Calu3 (cell line): ENCODE data around the gene NOL4L. TPM values are rescaled to one million over a fixed set of nuclear protein-coding genes. Genes with fewer than 3 reads are reported as not detected.

Experiments used
- BruUV-seq: library from RNA; stranded (reverse); fragments of 400-500 nt; replicated peaks from 2 replicates; lab custom pipeline; 2021; lab: Mats Ljungman, UMichigan
- CTCF ChIA-PET: fragments of 300-600 bp; sonication (Branson Sonifier 250); formaldehyde crosslinking; loops from one replicate; lab custom pipeline; 2022; ENCODE audit warnings: antibody characterized with exemption; lab: Charles Lee
- DNase-seq: peaks from one replicate; pipeline ENCODE4 v3.0.0; 2022
- H3K27ac Mint-ChIP-seq: one replicate; pipeline ENCODE4 v1.8.0; 2022; ENCODE audit warnings: mixed read lengths; ENCODE audit not compliant: unreplicated experiment
- H3K27me3 Mint-ChIP-seq: one replicate; pipeline ENCODE4 v1.8.0; 2022; ENCODE audit warnings: mixed read lengths; ENCODE audit not compliant: unreplicated experiment
- H3K36me3 Mint-ChIP-seq: one replicate; pipeline ENCODE4 v1.8.0; 2022; ENCODE audit warnings: mild to moderate bottlenecking, moderate library complexity, mixed read lengths; ENCODE audit not compliant: insufficient read depth, unreplicated experiment
- H3K4me1 Mint-ChIP-seq: one replicate; pipeline ENCODE4 v1.8.0; 2022; ENCODE audit warnings: mild to moderate bottlenecking, low read depth, mixed read lengths; ENCODE audit not compliant: unreplicated experiment
- H3K4me3 Mint-ChIP-seq: one replicate; pipeline ENCODE4 v1.8.0; 2022; ENCODE audit warnings: mild to moderate bottlenecking, low read depth, moderate library complexity, mixed read lengths; ENCODE audit not compliant: unreplicated experiment
- H3K9me3 Mint-ChIP-seq: one replicate; pipeline ENCODE4 v1.8.0; 2022; ENCODE audit warnings: low read depth, mixed read lengths; ENCODE audit not compliant: unreplicated experiment
- intact Hi-C: fragments of 100-400 bp; cut with micrococcal nuclease; formaldehyde crosslinking; loops from one replicate; pipeline ENCODE4 v1.10.0; 2022; ENCODE audit not compliant: unreplicated experiment
- total RNA-seq: library from RNA; stranded (reverse); gene quantifications from 2 replicates; pipeline ENCODE4 v1.2.3, GENCODE V29; 2022
- TF ChIP-seq, protein P1 (sequence below): fragments of 200-600 bp; IDR thresholded peaks from one replicate; pipeline ENCODE4 v1.8.0; 2022; ENCODE audit warnings: antibody characterized with exemption; ENCODE audit not compliant: unreplicated experiment

Gene NOL4L
- total RNA-seq, 1 experiment from 2014 or later: 46.9 TPM

DNA sequence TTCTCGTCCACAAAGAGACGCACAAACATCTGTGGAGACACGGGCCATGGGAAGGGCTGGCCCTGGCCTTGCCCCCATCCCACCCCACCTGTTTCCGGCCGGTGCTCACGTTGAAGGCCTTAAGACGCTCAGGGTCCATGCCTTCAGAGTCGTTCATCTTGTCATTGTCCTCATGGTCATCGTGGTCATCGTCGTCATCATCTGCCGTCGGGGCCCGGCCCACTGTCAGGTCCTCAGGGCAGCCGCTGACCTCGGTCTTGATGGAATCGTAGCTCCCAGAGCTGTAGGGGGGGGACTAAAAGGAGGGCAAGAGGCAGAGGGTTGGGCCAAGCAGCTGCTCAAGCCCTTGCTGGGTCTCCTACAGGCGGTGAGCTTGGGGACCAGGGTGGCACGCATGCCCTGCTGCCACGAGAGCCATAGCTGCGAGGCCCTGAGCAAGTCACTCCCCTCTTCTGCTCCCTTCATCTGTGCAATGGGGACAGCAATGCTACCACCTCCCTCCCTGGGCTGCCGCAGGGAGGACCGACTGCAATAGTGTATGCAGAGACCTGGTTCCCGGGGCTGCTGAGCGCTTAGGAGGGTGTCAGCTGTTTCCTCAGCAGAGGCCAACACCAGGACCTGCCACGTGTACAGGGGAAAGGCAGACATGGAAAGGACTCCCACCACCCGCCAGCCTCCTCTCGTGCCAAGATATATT is 131.5 kb downstream of the NOL4L start:
- H3K4me3 Mint-ChIP-seq: no peak overlapping the region
- H3K36me3 Mint-ChIP-seq: peaks cover 73% of the 10 kb centered on the region
- H3K9me3 Mint-ChIP-seq: no peaks in the 10 kb centered on the region
- BruUV-seq: no TSS peak
- intact Hi-C loops: no loop called here
- no peak overlapping the region for H3K27ac Mint-ChIP-seq
- no peak for DNase-seq
- H3K4me1 Mint-ChIP-seq: no peaks in the 10 kb centered on the region
- no peaks in the 10 kb centered on the region for H3K27me3 Mint-ChIP-seq
- TF ChIP-seq, protein P1, sequence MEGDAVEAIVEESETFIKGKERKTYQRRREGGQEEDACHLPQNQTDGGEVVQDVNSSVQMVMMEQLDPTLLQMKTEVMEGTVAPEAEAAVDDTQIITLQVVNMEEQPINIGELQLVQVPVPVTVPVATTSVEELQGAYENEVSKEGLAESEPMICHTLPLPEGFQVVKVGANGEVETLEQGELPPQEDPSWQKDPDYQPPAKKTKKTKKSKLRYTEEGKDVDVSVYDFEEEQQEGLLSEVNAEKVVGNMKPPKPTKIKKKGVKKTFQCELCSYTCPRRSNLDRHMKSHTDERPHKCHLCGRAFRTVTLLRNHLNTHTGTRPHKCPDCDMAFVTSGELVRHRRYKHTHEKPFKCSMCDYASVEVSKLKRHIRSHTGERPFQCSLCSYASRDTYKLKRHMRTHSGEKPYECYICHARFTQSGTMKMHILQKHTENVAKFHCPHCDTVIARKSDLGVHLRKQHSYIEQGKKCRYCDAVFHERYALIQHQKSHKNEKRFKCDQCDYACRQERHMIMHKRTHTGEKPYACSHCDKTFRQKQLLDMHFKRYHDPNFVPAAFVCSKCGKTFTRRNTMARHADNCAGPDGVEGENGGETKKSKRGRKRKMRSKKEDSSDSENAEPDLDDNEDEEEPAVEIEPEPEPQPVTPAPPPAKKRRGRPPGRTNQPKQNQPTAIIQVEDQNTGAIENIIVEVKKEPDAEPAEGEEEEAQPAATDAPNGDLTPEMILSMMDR: no peak
- CTCF ChIA-PET: interaction anchor here (0.6 kb wide), 3 partner anchors 24 to 213 kb away, joined by 4 to 7 read pairs (median 4); no protein-coding TSS in a partner anchor

DNA sequence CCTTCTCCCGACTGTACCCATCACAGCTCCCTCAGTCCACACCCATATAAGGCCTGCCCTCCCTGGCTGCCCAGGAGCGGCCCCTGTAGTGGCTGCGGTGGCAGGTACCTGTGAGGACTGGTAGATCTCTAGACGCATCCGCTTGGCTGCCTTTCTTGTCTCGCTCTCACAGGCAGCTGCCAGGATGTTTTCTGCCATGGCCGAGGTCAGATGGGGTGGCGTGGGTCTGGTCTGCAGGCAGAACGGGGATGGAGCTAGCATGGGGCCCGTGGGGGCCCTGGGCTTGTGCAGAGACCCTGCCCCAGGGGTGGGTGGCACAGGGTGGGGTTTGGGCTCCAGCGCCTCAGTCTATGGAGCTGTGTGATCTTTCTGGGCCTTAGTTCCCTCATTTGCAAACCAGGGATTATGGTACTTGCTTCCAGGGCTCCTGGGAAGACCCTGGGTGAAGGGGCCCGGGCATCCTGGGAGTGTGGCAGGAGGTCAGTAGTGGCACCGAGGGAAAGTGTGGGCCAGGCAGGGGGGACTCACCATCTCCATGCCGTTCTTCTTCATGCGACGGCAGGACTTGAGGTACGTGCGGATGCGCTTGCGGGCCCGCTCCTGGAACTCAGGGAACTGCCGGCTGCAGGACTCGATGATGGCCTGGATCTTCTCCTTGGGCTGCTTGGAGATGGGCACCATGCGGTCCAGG is 132.2 kb downstream of the NOL4L start:
- Mint-ChIP-seq H3K4me1 (no peaks in the 10 kb centered on the region), H3K4me3 (no peak overlapping the region), H3K27me3 (no peaks in the 10 kb centered on the region), H3K36me3 (peaks cover 68% of the 10 kb centered on the region), H3K27ac (no peak overlapping the region), H3K9me3 (no peaks in the 10 kb centered on the region)
- TF ChIP-seq, protein P1: no peak
- intact Hi-C loops: no loop called here
- DNase-seq: no peak
- CTCF ChIA-PET: no interaction called here
- no TSS peak for BruUV-seq

DNA sequence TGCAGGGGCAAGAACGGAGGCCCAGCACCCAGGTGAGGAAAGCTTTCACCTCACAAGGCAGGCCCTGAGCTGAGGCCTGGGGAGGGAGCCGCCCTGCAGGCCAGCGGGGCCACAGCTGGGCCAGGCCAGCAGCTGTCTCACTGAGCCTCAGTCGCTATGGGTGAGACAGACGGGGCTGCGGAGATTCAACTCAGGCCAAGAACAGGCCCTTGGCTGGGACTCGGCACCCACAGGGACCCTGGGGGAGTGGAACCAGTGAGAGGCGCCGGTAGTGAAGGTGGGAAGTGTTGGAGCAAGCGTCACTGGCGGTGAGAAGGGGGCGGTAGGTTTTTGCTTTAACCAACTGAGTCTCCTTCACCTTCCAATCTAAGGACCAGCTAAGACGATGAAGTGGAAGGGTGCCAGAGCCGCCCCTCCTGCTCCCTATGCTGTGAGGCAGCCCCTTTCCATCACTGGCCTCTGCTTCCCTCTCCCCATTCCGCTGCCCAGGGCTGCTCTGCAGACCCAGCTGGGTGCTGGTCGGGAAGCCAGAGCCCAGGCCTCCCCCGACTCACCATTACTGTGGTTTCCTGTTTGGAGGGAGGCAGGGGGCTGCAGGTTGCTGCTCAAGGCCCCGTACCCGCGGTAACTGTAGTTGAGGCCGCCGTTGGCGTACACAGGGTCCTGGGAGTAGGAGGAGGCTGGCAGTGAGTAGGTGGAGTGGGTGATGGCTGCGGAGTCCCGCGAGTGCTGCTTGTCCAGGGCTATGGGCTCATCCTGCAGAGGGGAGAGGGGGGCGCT is 133.3 kb downstream of the NOL4L start:
- no TSS peak for BruUV-seq
- H3K27ac Mint-ChIP-seq: no peak overlapping the region
- TF ChIP-seq, protein P1: peak; percentile 25
- no peaks in the 10 kb centered on the region for H3K9me3 Mint-ChIP-seq
- H3K27me3 Mint-ChIP-seq: no peaks in the 10 kb centered on the region
- intact Hi-C loops: no loop called here
- peaks cover 72% of the 10 kb centered on the region for H3K36me3 Mint-ChIP-seq
- no peaks in the 10 kb centered on the region for H3K4me1 Mint-ChIP-seq
- no peak overlapping the region for H3K4me3 Mint-ChIP-seq
- CTCF ChIA-PET: interaction anchor here (1.6 kb wide), 1 partner anchor 33 kb away, joined by 7 read pairs; no protein-coding TSS in a partner anchor
- no peak for DNase-seq

DNA sequence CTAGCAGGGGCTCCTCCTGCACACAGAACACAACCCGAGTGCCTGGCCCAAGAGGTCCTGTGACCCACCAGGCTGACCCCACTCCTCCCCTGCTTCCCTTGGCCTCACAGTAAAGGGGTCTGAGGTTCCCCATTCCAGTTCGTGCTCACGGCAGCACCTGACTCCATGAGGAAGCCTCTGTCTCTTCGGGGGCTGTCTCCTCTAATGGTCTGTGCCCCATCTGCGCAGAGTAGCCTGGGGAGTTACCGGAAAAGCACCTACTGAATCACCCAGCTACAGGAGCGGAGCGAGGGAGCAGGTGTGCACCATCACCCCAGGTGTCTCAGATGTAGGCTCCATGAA is 133.8 kb downstream of the NOL4L start:
- CTCF ChIA-PET: interaction anchor here (0.6 to 1.6 kb wide), 2 partner anchors 32 to 33 kb away, joined by 4 to 7 read pairs; no protein-coding TSS in a partner anchor
- no peak overlapping the region for H3K27ac Mint-ChIP-seq
- TF ChIP-seq, protein P1: no peak

More for the DNA sequence above, 133.8 kb downstream of the NOL4L start:
- H3K9me3 Mint-ChIP-seq: no peaks in the 10 kb centered on the region
- no peak overlapping the region for H3K4me3 Mint-ChIP-seq
- intact Hi-C loops: no loop called here
- no peaks in the 10 kb centered on the region for H3K27me3 Mint-ChIP-seq
- H3K36me3 Mint-ChIP-seq: peaks cover 77% of the 10 kb centered on the region
- no peak for DNase-seq
- BruUV-seq: no TSS peak
- no peaks in the 10 kb centered on the region for H3K4me1 Mint-ChIP-seq
